ENCODE data around the gene CLPSL2.

DNA sequence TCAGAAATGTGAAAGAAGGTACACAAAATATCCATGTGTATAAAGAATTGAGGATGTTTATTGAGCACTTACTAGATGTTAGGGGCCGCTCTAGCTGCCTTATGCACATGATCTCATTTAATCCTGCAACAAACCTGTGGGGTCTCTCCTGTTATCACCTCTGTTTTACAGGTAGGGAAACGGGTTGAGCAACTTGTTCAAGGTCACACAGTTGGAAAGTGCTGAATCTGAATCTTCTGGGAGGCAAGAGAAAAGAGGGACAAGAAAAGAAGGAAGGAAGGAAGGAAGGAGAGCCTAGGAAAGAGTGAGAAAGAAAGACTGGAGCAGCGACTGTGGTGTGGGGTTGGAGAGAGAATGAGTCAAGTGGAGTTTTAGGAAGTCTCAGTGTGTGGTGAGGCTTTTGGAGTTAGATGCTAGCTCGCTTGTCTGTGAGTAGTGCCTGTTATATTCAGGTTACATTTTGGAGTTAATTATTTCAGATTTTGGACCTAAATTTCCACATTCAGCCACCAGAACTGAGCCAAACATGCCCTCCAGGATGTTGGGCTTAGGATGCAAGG lies 12.1 kb downstream of the CLPSL2 start:
- TF ChIP-seq CTCF (IDR thresholded peaks at IDR 0.05): no peak
- no peak for TF ChIP-seq POLR2A (IDR thresholded peaks at IDR 0.05)

Measured in heart left ventricle (tissue), 13 donors.